Calu3 (cell line): ENCODE data around the gene RIMBP2. TPM values are rescaled to one million over a fixed set of nuclear protein-coding genes. Genes with fewer than 3 reads are reported as not detected.

Experiments
- BruUV-seq: library from RNA; stranded (reverse); fragments of 400-500 nt; replicated peaks from 2 replicates; lab custom pipeline; 2021; lab: Mats Ljungman, UMichigan
- CTCF ChIA-PET: fragments of 300-600 bp; sonication (Branson Sonifier 250); formaldehyde crosslinking; loops from one replicate; lab custom pipeline; 2022; ENCODE audit warnings: antibody characterized with exemption; lab: Charles Lee
- DNase-seq: peaks from one replicate; pipeline ENCODE4 v3.0.0; 2022
- H3K27ac Mint-ChIP-seq: one replicate; pipeline ENCODE4 v1.8.0; 2022; ENCODE audit warnings: mixed read lengths; ENCODE audit not compliant: unreplicated experiment
- H3K27me3 Mint-ChIP-seq: one replicate; pipeline ENCODE4 v1.8.0; 2022; ENCODE audit warnings: mixed read lengths; ENCODE audit not compliant: unreplicated experiment
- H3K36me3 Mint-ChIP-seq: one replicate; pipeline ENCODE4 v1.8.0; 2022; ENCODE audit warnings: mild to moderate bottlenecking, moderate library complexity, mixed read lengths; ENCODE audit not compliant: insufficient read depth, unreplicated experiment
- H3K4me1 Mint-ChIP-seq: one replicate; pipeline ENCODE4 v1.8.0; 2022; ENCODE audit warnings: mild to moderate bottlenecking, low read depth, mixed read lengths; ENCODE audit not compliant: unreplicated experiment
- H3K4me3 Mint-ChIP-seq: one replicate; pipeline ENCODE4 v1.8.0; 2022; ENCODE audit warnings: mild to moderate bottlenecking, low read depth, moderate library complexity, mixed read lengths; ENCODE audit not compliant: unreplicated experiment
- H3K9me3 Mint-ChIP-seq: one replicate; pipeline ENCODE4 v1.8.0; 2022; ENCODE audit warnings: low read depth, mixed read lengths; ENCODE audit not compliant: unreplicated experiment
- intact Hi-C: fragments of 100-400 bp; cut with micrococcal nuclease; formaldehyde crosslinking; loops from one replicate; pipeline ENCODE4 v1.10.0; 2022; ENCODE audit not compliant: unreplicated experiment
- total RNA-seq: library from RNA; stranded (reverse); gene quantifications from 2 replicates; pipeline ENCODE4 v1.2.3, GENCODE V29; 2022
- TF ChIP-seq, protein P1 (sequence below): fragments of 200-600 bp; IDR thresholded peaks from one replicate; pipeline ENCODE4 v1.8.0; 2022; ENCODE audit warnings: antibody characterized with exemption; ENCODE audit not compliant: unreplicated experiment

RIMBP2 gene
- total RNA-seq, 1 experiment from 2014 or later, result 6.1 TPM

GRCh38 chr12:130353081-130353480 lies 363.0 kb downstream of the RIMBP2 start:
- no peaks in the 10 kb centered on the region for H3K27me3 Mint-ChIP-seq
- CTCF ChIA-PET, result interaction anchor here (0.7 kb wide), 1 partner anchor 1470 kb away, joined by 3 read pairs; no protein-coding TSS in a partner anchor
- no peaks in the 10 kb centered on the region for H3K36me3 Mint-ChIP-seq
- TF ChIP-seq, protein P1, sequence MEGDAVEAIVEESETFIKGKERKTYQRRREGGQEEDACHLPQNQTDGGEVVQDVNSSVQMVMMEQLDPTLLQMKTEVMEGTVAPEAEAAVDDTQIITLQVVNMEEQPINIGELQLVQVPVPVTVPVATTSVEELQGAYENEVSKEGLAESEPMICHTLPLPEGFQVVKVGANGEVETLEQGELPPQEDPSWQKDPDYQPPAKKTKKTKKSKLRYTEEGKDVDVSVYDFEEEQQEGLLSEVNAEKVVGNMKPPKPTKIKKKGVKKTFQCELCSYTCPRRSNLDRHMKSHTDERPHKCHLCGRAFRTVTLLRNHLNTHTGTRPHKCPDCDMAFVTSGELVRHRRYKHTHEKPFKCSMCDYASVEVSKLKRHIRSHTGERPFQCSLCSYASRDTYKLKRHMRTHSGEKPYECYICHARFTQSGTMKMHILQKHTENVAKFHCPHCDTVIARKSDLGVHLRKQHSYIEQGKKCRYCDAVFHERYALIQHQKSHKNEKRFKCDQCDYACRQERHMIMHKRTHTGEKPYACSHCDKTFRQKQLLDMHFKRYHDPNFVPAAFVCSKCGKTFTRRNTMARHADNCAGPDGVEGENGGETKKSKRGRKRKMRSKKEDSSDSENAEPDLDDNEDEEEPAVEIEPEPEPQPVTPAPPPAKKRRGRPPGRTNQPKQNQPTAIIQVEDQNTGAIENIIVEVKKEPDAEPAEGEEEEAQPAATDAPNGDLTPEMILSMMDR, result no peak
- BruUV-seq, result no TSS peak
- intact Hi-C loops, result no loop called here
- peaks cover 6% of the 10 kb centered on the region for H3K9me3 Mint-ChIP-seq
- DNase-seq, result no peak
- no peak overlapping the region for H3K4me3 Mint-ChIP-seq
- H3K27ac Mint-ChIP-seq, result no peak overlapping the region
- H3K4me1 Mint-ChIP-seq, result no peaks in the 10 kb centered on the region

- no peak overlapping the region for H3K4me3 Mint-ChIP-seq
- H3K4me1 Mint-ChIP-seq, result no peaks in the 10 kb centered on the region
- H3K9me3 Mint-ChIP-seq, result peaks cover 6% of the 10 kb centered on the region
- no peak overlapping the region for H3K27ac Mint-ChIP-seq
- intact Hi-C loops, result no loop called here
- TF ChIP-seq, protein P1, result no peak
- CTCF ChIA-PET, result no interaction called here
- H3K27me3 Mint-ChIP-seq, result no peaks in the 10 kb centered on the region
- H3K36me3 Mint-ChIP-seq, result no peaks in the 10 kb centered on the region
- BruUV-seq, result no TSS peak
- DNase-seq, result no peak
Observed at GRCh38 chr12:130351326-130351725, 364.8 kb downstream of the RIMBP2 start.

GRCh38 chr12:130350715-130351114 lies 365.4 kb downstream of the RIMBP2 start:
- H3K27me3 Mint-ChIP-seq, result no peaks in the 10 kb centered on the region
- peaks cover 6% of the 10 kb centered on the region for H3K9me3 Mint-ChIP-seq
- H3K4me3 Mint-ChIP-seq, result no peak overlapping the region
- no peaks in the 10 kb centered on the region for H3K4me1 Mint-ChIP-seq
- H3K27ac Mint-ChIP-seq, result no peak overlapping the region
- TF ChIP-seq, protein P1, result no peak
- intact Hi-C loops, result no loop called here
- no peak for DNase-seq
- CTCF ChIA-PET, result no interaction called here
- no TSS peak for BruUV-seq
- no peaks in the 10 kb centered on the region for H3K36me3 Mint-ChIP-seq

DNA sequence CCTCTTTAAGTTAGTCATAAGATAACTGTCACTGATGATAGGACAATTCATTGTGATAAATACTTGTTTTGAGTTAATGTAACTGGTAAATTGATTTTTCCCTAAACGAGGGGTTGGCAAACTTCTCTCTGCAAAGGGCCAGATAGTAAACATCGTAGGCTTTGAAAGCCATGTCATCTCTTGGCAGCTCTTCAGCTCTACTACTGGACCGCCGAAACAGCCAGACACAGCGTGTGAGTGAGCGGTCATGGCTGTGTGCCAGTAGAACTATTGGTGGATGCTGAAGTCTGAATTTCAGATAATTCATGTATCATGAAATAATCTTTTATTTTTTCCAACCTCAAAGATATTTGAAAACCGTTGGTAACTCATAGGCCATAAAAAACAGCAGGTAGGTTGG lies 368.5 kb downstream of the RIMBP2 start:
- Mint-ChIP-seq H3K36me3 (no peaks in the 10 kb centered on the region), H3K4me1 (no peaks in the 10 kb centered on the region), H3K27me3 (no peaks in the 10 kb centered on the region), H3K27ac (no peak overlapping the region), H3K4me3 (no peak overlapping the region), H3K9me3 (peaks cover 10% of the 10 kb centered on the region)
- CTCF ChIA-PET, result no interaction called here
- DNase-seq, result no peak
- intact Hi-C loops, result no loop called here
- TF ChIP-seq, protein P1, result no peak
- no TSS peak for BruUV-seq

Other genes starting within 250 kb of the RIMBP2 start
- 21.0 and 26.7 TPM in 2 replicates for gene STX2, start 123.0 kb upstream of the RIMBP2 start, total RNA-seq
- 1,463 and 1,538 TPM in 2 replicates for gene RAN, start 155.8 kb upstream of the RIMBP2 start, total RNA-seq
- gene ADGRD1, start 237.6 kb upstream of the RIMBP2 start, total RNA-seq, result not detected in 2 replicates